H9 (cell line): ENCODE results near the gene EFCAB11. TPM values are rescaled to one million over a fixed set of nuclear protein-coding genes. Genes with fewer than 3 reads are reported as not detected.

Experiments
- DNase-seq: peaks from one replicate; pipeline ENCODE4 v3.0.0-alpha.2; 2017
- H2AFZ ChIP-seq: one replicate; pipeline ENCODE4 v1.6.1; 2013; ENCODE audit warnings: mild to moderate bottlenecking, low read length, control low read depth, moderate library complexity
- H2AK5ac ChIP-seq: 2 replicates; pipeline ENCODE4 v1.6.1; 2013; ENCODE audit warnings: low read length, control low read depth, mixed read lengths; ENCODE audit not compliant: insufficient read length
- H2BK120ac ChIP-seq: one replicate; pipeline ENCODE4 v1.6.1; 2013; ENCODE audit warnings: low read depth, mild to moderate bottlenecking, low read length, control low read depth, inconsistent platforms; ENCODE audit not compliant: poor library complexity, severe bottlenecking
- H2BK12ac ChIP-seq: 2 replicates; pipeline ENCODE4 v1.6.1; 2013; ENCODE audit warnings: low read length, control low read depth, mixed read lengths, low read depth; ENCODE audit not compliant: insufficient read length
- H2BK15ac ChIP-seq: 2 replicates; pipeline ENCODE4 v1.6.1; 2013; ENCODE audit warnings: low read depth, low read length, control low read depth
- H2BK20ac ChIP-seq: one replicate; pipeline ENCODE4 v1.6.1; 2013; ENCODE audit warnings: low read depth, mild to moderate bottlenecking, low read length, control low read depth, inconsistent platforms; ENCODE audit not compliant: poor library complexity, severe bottlenecking
- H2BK5ac ChIP-seq: 2 replicates; pipeline ENCODE4 v1.6.1; 2013; ENCODE audit warnings: low read length, control low read depth, mixed read lengths; ENCODE audit not compliant: insufficient read length
- H3K14ac ChIP-seq: 2 replicates; pipeline ENCODE4 v1.6.1; 2013; ENCODE audit warnings: low read length, control low read depth; ENCODE audit not compliant: insufficient read depth
- H3K18ac ChIP-seq: 2 replicates; pipeline ENCODE4 v1.6.1; 2013; ENCODE audit warnings: low read depth, mild to moderate bottlenecking, mixed read lengths, low read length, control low read depth; ENCODE audit not compliant: insufficient read length
- H3K23ac ChIP-seq: 2 replicates; pipeline ENCODE4 v1.6.1; 2013; ENCODE audit warnings: low read length, control low read depth, mixed read lengths, low read depth; ENCODE audit not compliant: insufficient read length
- H3K23me2 ChIP-seq: 2 replicates; pipeline ENCODE4 v1.6.1; 2013; ENCODE audit warnings: low read depth, mild to moderate bottlenecking, mixed read lengths, low read length, control low read depth; ENCODE audit not compliant: insufficient read length, poor library complexity, severe bottlenecking
- H3K27ac ChIP-seq: 2 replicates; pipeline ENCODE4 v1.5.1; 2013; ENCODE audit warnings: low read length, control low read depth, mixed read lengths, low read depth; ENCODE audit not compliant: insufficient read length
- H3K27me3 ChIP-seq: 2 replicates; pipeline ENCODE4 v1.6.1; 2013; ENCODE audit warnings: low read length, control low read depth, inconsistent platforms; ENCODE audit not compliant: insufficient read depth
- H3K4ac ChIP-seq: 2 replicates; pipeline ENCODE4 v1.6.1; 2013; ENCODE audit warnings: low read depth, mild to moderate bottlenecking, control low read depth, inconsistent platforms, low read length, moderate library complexity
- H3K4me1 ChIP-seq: 2 replicates; pipeline ENCODE4 v1.6.1; 2013; ENCODE audit warnings: low read length, control low read depth, inconsistent platforms; ENCODE audit not compliant: insufficient read depth
- H3K4me2 ChIP-seq: 2 replicates; pipeline ENCODE4 v1.6.1; 2013; ENCODE audit warnings: low read length, control low read depth, mixed read lengths; ENCODE audit not compliant: insufficient read length, insufficient read depth
- H3K56ac ChIP-seq: 2 replicates; pipeline ENCODE4 v1.6.1; 2013; ENCODE audit warnings: low read depth, mild to moderate bottlenecking, mixed read lengths, low read length, control low read depth; ENCODE audit not compliant: insufficient read length
- H3K79me1 ChIP-seq: 2 replicates; pipeline ENCODE4 v1.6.1; 2013; ENCODE audit warnings: low read depth, mild to moderate bottlenecking, moderate library complexity, low read length, control low read depth, inconsistent platforms; ENCODE audit not compliant: insufficient read depth, poor library complexity, severe bottlenecking
- H3K79me2 ChIP-seq: 2 replicates; pipeline ENCODE4 v1.6.1; 2013; ENCODE audit warnings: low read length, control low read depth, inconsistent platforms; ENCODE audit not compliant: insufficient read depth
- H3K9ac ChIP-seq: 2 replicates; pipeline ENCODE4 v1.6.1; 2013; ENCODE audit warnings: low read length, control low read depth, mixed read lengths; ENCODE audit not compliant: insufficient read length; ENCODE audit errors: extremely low read depth
- H3K9me3 ChIP-seq: one replicate; pipeline ENCODE4 v1.6.1; 2013; ENCODE audit warnings: low read depth, low read length, inconsistent platforms; ENCODE audit not compliant: control insufficient read depth
- H3T11ph ChIP-seq: one replicate; pipeline ENCODE4 v1.6.1; 2013; ENCODE audit warnings: mild to moderate bottlenecking, low read length, control low read depth, inconsistent platforms
- H4K20me1 ChIP-seq: one replicate; pipeline ENCODE4 v1.6.1; 2013; ENCODE audit not compliant: control insufficient read depth, insufficient read length, insufficient read depth
- H4K5ac ChIP-seq: 2 replicates; pipeline ENCODE4 v1.6.1; 2013; ENCODE audit warnings: low read depth, mild to moderate bottlenecking, mixed read lengths, low read length, control low read depth; ENCODE audit not compliant: insufficient read length
- H4K8ac ChIP-seq: replicated peaks from 2 replicates; pipeline ENCODE4 v1.6.1; 2013; ENCODE audit warnings: low read length, control low read depth, mixed read lengths, low read depth; ENCODE audit not compliant: insufficient read length
- H4K91ac ChIP-seq: 2 replicates; pipeline ENCODE4 v1.6.1; 2013; ENCODE audit warnings: low read depth, mild to moderate bottlenecking, moderate library complexity, mixed read lengths, low read length, control low read depth; ENCODE audit not compliant: insufficient read length
- H3K27ac Mint-ChIP-seq, 3 experiments: 2 replicates in 2 of 3; 3 replicates in 1 of 3; pipeline ENCODE4 v1.8.0; 2020 to 2021; ENCODE audit warnings: mixed read lengths in 3 of 3, mild to moderate bottlenecking in 1 of 3, moderate library complexity in 1 of 3
- H3K27me3 Mint-ChIP-seq: 2 replicates; pipeline ENCODE4 v1.8.0; 2021; ENCODE audit warnings: low read depth, mild to moderate bottlenecking, moderate library complexity, mixed read lengths
- H3K36me3 Mint-ChIP-seq, 3 experiments: 2 replicates in 2 of 3; 3 replicates in 1 of 3; pipeline ENCODE4 v1.8.0; 2020 to 2021; ENCODE audit warnings: low read depth in 3 of 3, mixed read lengths in 3 of 3; ENCODE audit not compliant: insufficient read depth in 1 of 3
- H3K4me1 Mint-ChIP-seq, 2 experiments: 2 replicates each; pipeline ENCODE4 v1.8.0; 2020; ENCODE audit warnings: mixed read lengths in 2 of 2
- H3K4me3 Mint-ChIP-seq, 2 experiments: 2 replicates in 1 of 2; 3 replicates in 1 of 2; pipeline ENCODE4 v1.8.0; 2020 to 2021; ENCODE audit warnings: mild to moderate bottlenecking in 2 of 2, mixed read lengths in 2 of 2, moderate library complexity in 1 of 2
- H3K9me3 Mint-ChIP-seq, 2 experiments: 2 replicates in 1 of 2; 3 replicates in 1 of 2; pipeline ENCODE4 v1.8.0; 2020; ENCODE audit warnings: mild to moderate bottlenecking in 2 of 2, mixed read lengths in 2 of 2, moderate library complexity in 1 of 2
- WGBS: extraction: QIAGEN DNeasy Blood & Tissue Kit; methylation state at CpG from one replicate; pipeline ENCODE4 v1.1.7; 2013; ENCODE audit warnings: missing lambda C conversion rate, low lambda C conversion rate, mixed read lengths; ENCODE audit not compliant: insufficient read length; ENCODE audit errors: extremely low coverage; 5-methylcytosine and 5-hydroxymethylcytosine counted together
- total RNA-seq: library from RNA; stranded (reverse); gene quantifications from 2 replicates; pipeline ENCODE4 v1.2.1, GENCODE V29; 2021
- TF ChIP-seq, protein P1 (sequence below): fragments of 200-600 bp; sonication (generic); conservative IDR thresholded peaks from 3 replicates; pipeline ENCODE4 v1.8.0; 2021; ENCODE audit warnings: antibody characterized with exemption, mild to moderate bottlenecking

Gene EFCAB11
- total RNA-seq, 1 experiment from 2014 or later = 17.4 TPM

DNA sequence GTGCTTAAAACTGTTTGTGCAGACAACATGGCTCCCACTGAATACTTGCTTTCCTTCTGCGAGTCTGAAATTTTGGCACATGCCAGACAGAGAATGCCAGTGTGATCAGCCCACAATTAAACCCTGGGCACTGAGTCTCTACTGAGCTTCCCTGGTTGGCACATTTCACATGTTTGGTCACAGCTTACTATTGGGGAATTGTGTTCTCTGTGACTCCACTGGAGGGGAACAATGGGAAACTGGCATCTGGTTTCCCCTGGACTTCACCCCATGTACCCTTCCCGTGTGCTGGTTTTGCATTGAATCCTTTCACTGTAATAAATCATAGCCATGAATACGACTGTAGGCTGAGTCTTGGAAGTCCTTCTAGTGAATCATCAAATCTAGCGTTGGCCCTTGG is 64.9 kb downstream of the EFCAB11 start:
- Histone ChIP-seq H3K79me2 (no peaks in the 10 kb centered on the region), H4K91ac (no peak overlapping the region), H3K9me3 (no peaks in the 10 kb centered on the region), H3K14ac (no peak overlapping the region), H2BK12ac (no peak overlapping the region), H3K18ac (no peak overlapping the region), H2BK15ac (no peak overlapping the region), H3K9ac (no peak overlapping the region), H3T11ph (no peak overlapping the region), H3K27me3 (no peaks in the 10 kb centered on the region), H2BK5ac (no peak overlapping the region), H4K5ac (no peak overlapping the region), H2AFZ (no peak overlapping the region), H3K4ac (no peak overlapping the region), H3K23ac (no peak overlapping the region), H2BK20ac (no peak overlapping the region), H3K79me1 (no peaks in the 10 kb centered on the region), H3K27ac (no peak overlapping the region), H2AK5ac (no peak overlapping the region), H3K23me2 (no peaks in the 10 kb centered on the region), H4K20me1 (no peaks in the 10 kb centered on the region), H3K56ac (no peak overlapping the region), H3K4me1 (no peaks in the 10 kb centered on the region; the same call in 1 of the 2 replicates), H4K8ac (no peak overlapping the region), H2BK120ac (no peak overlapping the region), H3K4me2 (no peak overlapping the region)
- Mint-ChIP-seq H3K4me1 (peaks cover 0 to 4% of the 10 kb centered on the region in 2 experiments; a peak in 1 of 4 replicates), H3K4me3 (no peak overlapping the region), H3K9me3 (no peaks in the 10 kb centered on the region; a peak in 1 of 5 replicates), H3K36me3 (0 out of 7 replicates have a peak, but pooled peaks cover 0 to 1% (median 0%) of the 10 kb centered on the region in 3 experiments), H3K27ac (no peak overlapping the region), H3K27me3 (peaks cover 2% of the 10 kb centered on the region; the same call in 1 of the 2 replicates)
- DNase-seq = no peak
- TF ChIP-seq, protein P1, sequence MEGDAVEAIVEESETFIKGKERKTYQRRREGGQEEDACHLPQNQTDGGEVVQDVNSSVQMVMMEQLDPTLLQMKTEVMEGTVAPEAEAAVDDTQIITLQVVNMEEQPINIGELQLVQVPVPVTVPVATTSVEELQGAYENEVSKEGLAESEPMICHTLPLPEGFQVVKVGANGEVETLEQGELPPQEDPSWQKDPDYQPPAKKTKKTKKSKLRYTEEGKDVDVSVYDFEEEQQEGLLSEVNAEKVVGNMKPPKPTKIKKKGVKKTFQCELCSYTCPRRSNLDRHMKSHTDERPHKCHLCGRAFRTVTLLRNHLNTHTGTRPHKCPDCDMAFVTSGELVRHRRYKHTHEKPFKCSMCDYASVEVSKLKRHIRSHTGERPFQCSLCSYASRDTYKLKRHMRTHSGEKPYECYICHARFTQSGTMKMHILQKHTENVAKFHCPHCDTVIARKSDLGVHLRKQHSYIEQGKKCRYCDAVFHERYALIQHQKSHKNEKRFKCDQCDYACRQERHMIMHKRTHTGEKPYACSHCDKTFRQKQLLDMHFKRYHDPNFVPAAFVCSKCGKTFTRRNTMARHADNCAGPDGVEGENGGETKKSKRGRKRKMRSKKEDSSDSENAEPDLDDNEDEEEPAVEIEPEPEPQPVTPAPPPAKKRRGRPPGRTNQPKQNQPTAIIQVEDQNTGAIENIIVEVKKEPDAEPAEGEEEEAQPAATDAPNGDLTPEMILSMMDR = no peak
- WGBS = no CpG with 5 or more reads among the region's 4 CpGs
